Liver (tissue), 9 donors: ENCODE results near the gene APOL3. TPM values are rescaled to one million over a fixed set of nuclear protein-coding genes. Genes with fewer than 3 reads are reported as not detected.
A peak's percentile ranks its signal among the peaks of the same experiment; 100 is the strongest.
"Not testable (repeated sequence)": the region's sequence is repeated elsewhere in the genome, so short reads cannot be mapped to it uniquely, and the experiment has no call there.

ENCODE experiments used
- DNase-seq: peaks from one replicate; pipeline ENCODE4 v3.0.0-alpha.2; 2017; ENCODE audit warnings: low spot score
- H3K27ac ChIP-seq, 2 donors: one replicate each; pipeline ENCODE4 v1.7.0; 2013; ENCODE audit warnings: inconsistent platforms in 2 of 2, low read length in 2 of 2, control low read depth in 1 of 2, low read depth in 1 of 2, mild to moderate bottlenecking in 1 of 2
- H3K27me3 ChIP-seq, 4 donors: one replicate each; pipeline versions ENCODE4 v1.6.1 to v1.7.0; 2013; ENCODE audit warnings: low read length in 3 of 4, inconsistent platforms in 1 of 4, mild to moderate bottlenecking in 1 of 4, moderate library complexity in 1 of 4; ENCODE audit not compliant: control insufficient read depth in 4 of 4, insufficient read depth in 4 of 4
- H3K36me3 ChIP-seq, 4 donors: one replicate each; pipeline versions ENCODE4 v1.6.1 to v1.7.0; 2013; ENCODE audit warnings: low read length in 3 of 4, mild to moderate bottlenecking in 3 of 4, low read depth in 1 of 4, moderate library complexity in 1 of 4; ENCODE audit not compliant: control insufficient read depth in 4 of 4, insufficient read depth in 3 of 4
- H3K4me1 ChIP-seq, 4 donors: one replicate each; pipeline versions ENCODE4 v1.6.1 to v1.7.0; 2013; ENCODE audit warnings: low read length in 3 of 4, mild to moderate bottlenecking in 3 of 4, moderate library complexity in 1 of 4; ENCODE audit not compliant: control insufficient read depth in 4 of 4, insufficient read depth in 4 of 4
- H3K4me3 ChIP-seq, 3 donors: one replicate each; pipeline versions ENCODE4 v1.6.1 to v1.7.0; 2013; ENCODE audit warnings: low read length in 3 of 3, control low read depth in 1 of 3, low read depth in 1 of 3, mild to moderate bottlenecking in 1 of 3
- H3K9ac ChIP-seq, 2 donors: one replicate each; pipeline ENCODE4 v1.7.0; 2013; ENCODE audit warnings: low read length in 2 of 2, mild to moderate bottlenecking in 2 of 2, moderate library complexity in 2 of 2, control low read depth in 1 of 2, low read depth in 1 of 2
- H3K9me3 ChIP-seq, 4 donors: one replicate each; pipeline versions ENCODE4 v1.6.1 to v1.7.0; 2013; ENCODE audit warnings: low read length in 3 of 4; ENCODE audit not compliant: control insufficient read depth in 4 of 4
- FOXA1 ChIP-seq: IDR thresholded peaks from 2 replicates; pipeline ENCODE4 v1.6.1; 2016; ENCODE audit warnings: antibody characterized with exemption
- HNF4G ChIP-seq: IDR thresholded peaks from 2 replicates; pipeline ENCODE4 v1.6.1; 2016; ENCODE audit warnings: antibody characterized with exemption
- JUND ChIP-seq, 2 donors: IDR thresholded peaks; 2 replicates each; pipeline ENCODE4 v1.6.1; 2016; ENCODE audit warnings: antibody characterized with exemption in 2 of 2
- MAX ChIP-seq: IDR thresholded peaks from 2 replicates; pipeline ENCODE4 v1.6.1; 2016; ENCODE audit warnings: antibody characterized with exemption
- NR2F2 ChIP-seq: IDR thresholded peaks from 2 replicates; pipeline ENCODE4 v1.6.1; 2016; ENCODE audit warnings: antibody characterized with exemption
- RAD21 ChIP-seq, 2 donors: IDR thresholded peaks; 2 replicates each; pipeline ENCODE4 v1.6.1; 2016; ENCODE audit warnings: antibody characterized with exemption in 2 of 2, mild to moderate bottlenecking in 2 of 2
- RXRA ChIP-seq, 2 donors: IDR thresholded peaks; 2 replicates each; pipeline ENCODE4 v1.6.1; 2017 to 2018; ENCODE audit warnings: antibody characterized with exemption in 2 of 2, mild to moderate bottlenecking in 1 of 2
- SP1 ChIP-seq: IDR thresholded peaks from 2 replicates; pipeline ENCODE4 v1.6.1; 2018; ENCODE audit warnings: antibody characterized with exemption, mild to moderate bottlenecking
- TAF1 ChIP-seq: conservative IDR thresholded peaks from 2 replicates; pipeline ENCODE4 v1.6.1; 2016; ENCODE audit warnings: antibody characterized with exemption, mild to moderate bottlenecking
- ZBTB33 ChIP-seq: IDR thresholded peaks from 2 replicates; pipeline ENCODE4 v1.6.1; 2016; ENCODE audit warnings: antibody characterized with exemption
- WGBS: extraction: QIAGEN DNeasy Blood & Tissue Kit; methylation state at CpG from one replicate; pipeline ENCODE4 v1.1.7; 2013; 5-methylcytosine and 5-hydroxymethylcytosine counted together
- polyA plus RNA-seq, 2 donors: library from polyadenylated mRNA; stranded (reverse) in 1 of 2; unstranded in 1 of 2; fragments of 200-250 nt in 1 of 2; fragments of >200 nt in 1 of 2; fragmentation: Nextera tagmentation in 1 of 2; extraction: Ambion mirVana in 1 of 2; gene quantifications; one replicate each; pipeline versions ENCODE4 v1.2.1 to v1.2.3, GENCODE V29; 2013 to 2015
- total RNA-seq, 2 donors: library from RNA; depleted of rRNA; stranded (reverse); fragments of >200 nt; gene quantifications; one replicate each; pipeline ENCODE4 v1.2.3, GENCODE V29; 2014
- donor health status: healthy.
- donor health status: healthy.
- donor health status: healthy.
- donor health status: healthy.
- donor health status: healthy.

The APOL3 gene
- total and polyA plus RNA-seq, 4 donors = 7.2 to 34.5 (median 11.8) TPM

GRCh38 chr22:36123673-36124630, 36.6 kb downstream of the APOL3 start (continued):
- TF ChIP-seq ZBTB33 = no peak
- TF ChIP-seq JUND (IDR thresholded peaks at IDR 0.05) = peak; percentile 74 to 83
- TF ChIP-seq NR2F2 = peak; percentile 61

- H3K36me3 ChIP-seq, H3K9me3 ChIP-seq, H3K27me3 ChIP-seq, H3K4me3 ChIP-seq, H3K27ac ChIP-seq, H3K9ac ChIP-seq, DNase-seq, H3K4me1 ChIP-seq: not testable (repeated sequence)
- WGBS = 80% methylated on average over 6 of the region's 6 CpGs
These were observed 39.8 kb downstream of the APOL3 start for GRCh38 chr22:36120621-36121351.

- no peak overlapping the region for H3K27ac ChIP-seq
- no peaks in the 10 kb centered on the region for H3K9me3 ChIP-seq
- DNase-seq = no peak
- 73% methylated on average over 9 of the region's 9 CpGs for WGBS
- no peaks in the 10 kb centered on the region for H3K4me1 ChIP-seq
- no peaks in the 10 kb centered on the region for H3K27me3 ChIP-seq
- H3K36me3 ChIP-seq = no peaks in the 10 kb centered on the region
- H3K4me3 ChIP-seq = no peak overlapping the region
- no peak for TF ChIP-seq MAX
- TF ChIP-seq ZBTB33 = no peak
- TF ChIP-seq FOXA1 = no peak
- TF ChIP-seq NR2F2 = no peak
- no peak for TF ChIP-seq RAD21 (IDR thresholded peaks at IDR 0.05)
- TF ChIP-seq TAF1 = no peak
- no peak for TF ChIP-seq RXRA (IDR thresholded peaks at IDR 0.05)
- TF ChIP-seq HNF4G = no peak
- TF ChIP-seq SP1 = no peak
- no peak overlapping the region for H3K9ac ChIP-seq
These were observed 43.5 kb downstream of the APOL3 start for GRCh38 chr22:36117053-36117554.
